ENCODE data around the gene RMI2. TPM values are rescaled to one million over a fixed set of nuclear protein-coding genes. Genes with fewer than 3 reads are reported as not detected.
"Not testable (repeated sequence)": the region's sequence is repeated elsewhere in the genome, so short reads cannot be mapped to it uniquely, and the experiment has no call there.

The RMI2 gene
- total RNA-seq, 1 donor from 2014 or later: 5.6 TPM

GRCh38 chr16:11298143-11298900, 46.9 kb upstream of the RMI2 start:
- H3K36me3 ChIP-seq (ENCODE audit: control insufficient read depth, insufficient read depth, low read length): no peaks in the 10 kb centered on the region
- H3K27me3 ChIP-seq (ENCODE audit: control insufficient read depth, insufficient read depth, low read length): no peaks in the 10 kb centered on the region
- no peak for DNase-seq (ENCODE audit: low read depth)
- no peak overlapping the region for H3K4me3 ChIP-seq (ENCODE audit: low read depth, low read length)
- TF ChIP-seq, protein P1, sequence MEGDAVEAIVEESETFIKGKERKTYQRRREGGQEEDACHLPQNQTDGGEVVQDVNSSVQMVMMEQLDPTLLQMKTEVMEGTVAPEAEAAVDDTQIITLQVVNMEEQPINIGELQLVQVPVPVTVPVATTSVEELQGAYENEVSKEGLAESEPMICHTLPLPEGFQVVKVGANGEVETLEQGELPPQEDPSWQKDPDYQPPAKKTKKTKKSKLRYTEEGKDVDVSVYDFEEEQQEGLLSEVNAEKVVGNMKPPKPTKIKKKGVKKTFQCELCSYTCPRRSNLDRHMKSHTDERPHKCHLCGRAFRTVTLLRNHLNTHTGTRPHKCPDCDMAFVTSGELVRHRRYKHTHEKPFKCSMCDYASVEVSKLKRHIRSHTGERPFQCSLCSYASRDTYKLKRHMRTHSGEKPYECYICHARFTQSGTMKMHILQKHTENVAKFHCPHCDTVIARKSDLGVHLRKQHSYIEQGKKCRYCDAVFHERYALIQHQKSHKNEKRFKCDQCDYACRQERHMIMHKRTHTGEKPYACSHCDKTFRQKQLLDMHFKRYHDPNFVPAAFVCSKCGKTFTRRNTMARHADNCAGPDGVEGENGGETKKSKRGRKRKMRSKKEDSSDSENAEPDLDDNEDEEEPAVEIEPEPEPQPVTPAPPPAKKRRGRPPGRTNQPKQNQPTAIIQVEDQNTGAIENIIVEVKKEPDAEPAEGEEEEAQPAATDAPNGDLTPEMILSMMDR (IDR thresholded peaks at IDR 0.05; ENCODE audit: insufficient read depth, low read length, poor library complexity, severe bottlenecking): no peak

DNA sequence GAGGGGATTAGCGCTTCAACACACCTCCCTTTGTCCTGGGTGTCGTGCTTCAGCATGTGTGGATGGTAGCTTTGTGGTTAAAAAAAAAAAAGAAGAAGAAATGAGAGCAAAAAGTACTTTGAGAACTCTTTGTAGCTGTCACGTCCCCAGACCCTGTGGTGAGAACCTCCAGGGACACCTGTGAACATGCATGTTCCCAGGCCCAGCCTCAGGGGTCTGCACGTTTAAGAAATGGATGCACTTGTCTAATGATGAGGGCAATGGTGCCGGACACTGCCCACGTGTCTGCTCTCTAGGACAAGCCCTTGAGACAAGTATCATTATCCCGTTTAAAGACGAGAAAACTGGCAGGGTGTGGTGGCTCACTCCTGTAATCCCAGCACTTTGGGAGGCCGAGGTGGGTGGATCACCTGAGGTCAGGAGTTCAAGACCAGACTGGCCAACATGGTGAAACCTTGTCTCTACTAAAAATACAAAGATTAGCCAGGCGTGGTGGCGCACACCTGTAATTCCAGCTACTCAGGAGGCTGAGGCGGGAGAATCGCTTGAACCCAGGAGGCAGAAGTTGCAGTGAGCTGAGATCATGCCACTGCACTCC, 46.2 kb upstream of the RMI2 start:
- H3K36me3 ChIP-seq (ENCODE audit: control insufficient read depth, insufficient read depth, low read length); H3K27me3 ChIP-seq (ENCODE audit: control insufficient read depth, insufficient read depth, low read length); DNase-seq (ENCODE audit: low read depth); H3K4me3 ChIP-seq (ENCODE audit: low read depth, low read length): not testable (repeated sequence)

DNA sequence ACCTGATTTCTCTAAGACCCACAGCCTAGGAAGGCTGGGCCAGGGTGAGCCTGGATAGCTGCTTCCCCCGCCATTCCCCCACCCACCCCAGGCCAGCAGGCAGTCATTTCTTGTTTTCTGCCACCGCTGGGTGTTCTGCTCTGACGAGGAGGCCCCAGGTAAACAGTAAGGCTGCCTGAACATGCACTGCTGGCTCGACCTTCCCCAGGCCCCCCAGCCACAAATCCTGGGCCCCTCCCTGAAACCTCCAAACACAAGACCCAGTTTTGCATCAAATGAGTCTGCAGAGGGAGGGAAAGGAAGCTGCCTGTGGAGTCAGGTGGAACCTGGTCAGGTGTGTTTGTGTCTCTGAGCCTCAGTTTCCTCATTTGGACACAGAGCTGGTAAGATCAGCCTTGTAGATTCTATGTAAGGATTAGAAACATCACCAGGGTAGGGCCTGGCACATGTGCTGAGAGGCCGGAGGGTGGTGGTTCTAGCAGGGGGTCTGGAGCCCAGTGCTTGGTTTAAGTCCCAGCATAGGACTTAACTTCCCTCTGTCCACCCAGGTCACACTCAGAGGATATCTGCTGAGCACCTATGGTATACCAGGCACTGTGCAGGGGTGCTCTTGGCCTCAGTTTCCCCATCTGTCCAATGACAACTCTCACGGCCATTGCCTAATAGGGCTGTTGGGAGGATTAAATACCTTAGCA, 45.2 kb upstream of the RMI2 start:
- Histone ChIP-seq H3K36me3 (ENCODE audit: control insufficient read depth, insufficient read depth, low read length) (no peaks in the 10 kb centered on the region), H3K4me3 (ENCODE audit: low read depth, low read length) (no peak overlapping the region), H3K27me3 (ENCODE audit: control insufficient read depth, insufficient read depth, low read length) (no peaks in the 10 kb centered on the region)
- no peak for DNase-seq (ENCODE audit: low read depth)
- TF ChIP-seq, protein P1 (IDR thresholded peaks at IDR 0.05; ENCODE audit: insufficient read depth, low read length, poor library complexity, severe bottlenecking): no peak

GRCh38 chr16:11300560-11300892, 44.7 kb upstream of the RMI2 start:
- Histone ChIP-seq H3K36me3 (ENCODE audit: control insufficient read depth, insufficient read depth, low read length) (no peaks in the 10 kb centered on the region), H3K4me3 (ENCODE audit: low read depth, low read length) (no peak overlapping the region), H3K27me3 (ENCODE audit: control insufficient read depth, insufficient read depth, low read length) (no peaks in the 10 kb centered on the region)
- DNase-seq (ENCODE audit: low read depth): no peak
- TF ChIP-seq, protein P1 (IDR thresholded peaks at IDR 0.05; ENCODE audit: insufficient read depth, low read length, poor library complexity, severe bottlenecking): no peak

DNA sequence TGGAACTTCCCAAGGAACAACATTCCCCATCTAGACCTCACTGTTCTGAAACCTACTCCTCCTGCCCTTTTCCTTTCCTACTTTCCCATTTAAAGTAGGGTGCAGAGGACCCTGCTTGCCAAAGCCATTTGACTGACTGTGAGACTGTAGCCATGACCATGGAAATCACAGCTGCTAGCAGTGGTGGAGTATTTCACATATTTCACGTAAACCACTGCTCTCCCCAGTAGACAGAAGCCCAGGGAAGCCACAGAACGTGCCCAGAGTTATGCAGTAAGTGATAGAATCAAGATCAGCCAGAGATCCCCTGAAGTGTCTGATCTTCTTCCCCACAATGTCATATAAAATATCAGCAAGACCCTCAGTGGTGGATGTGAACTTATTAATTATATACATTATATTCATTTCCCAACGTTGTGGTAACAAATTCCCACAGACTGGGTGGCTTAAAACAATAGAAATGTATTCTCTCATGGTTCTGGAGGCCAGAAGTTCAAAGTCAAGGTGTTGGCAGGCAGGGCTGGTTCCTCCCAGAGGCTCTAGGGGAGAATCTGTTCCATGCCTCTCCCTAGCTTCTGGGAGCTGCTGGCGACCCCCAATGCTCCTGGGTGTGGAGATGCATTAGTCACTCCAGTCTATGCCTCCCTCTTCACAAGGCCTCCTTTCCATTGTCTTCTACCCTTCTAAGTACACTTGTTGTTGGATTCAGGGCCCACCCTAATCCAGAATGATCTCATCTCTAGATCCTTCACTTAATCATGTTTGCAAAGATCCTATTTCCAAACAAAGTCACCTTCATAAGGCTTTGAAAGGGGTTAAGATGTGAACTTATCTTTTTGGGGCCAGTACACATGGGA, 43.4 kb upstream of the RMI2 start:
- H3K4me3 ChIP-seq (ENCODE audit: low read depth, low read length): no peak overlapping the region
- TF ChIP-seq, protein P1 (IDR thresholded peaks at IDR 0.05; ENCODE audit: insufficient read depth, low read length, poor library complexity, severe bottlenecking): no peak
- no peaks in the 10 kb centered on the region for H3K27me3 ChIP-seq (ENCODE audit: control insufficient read depth, insufficient read depth, low read length)
- no peaks in the 10 kb centered on the region for H3K36me3 ChIP-seq (ENCODE audit: control insufficient read depth, insufficient read depth, low read length)
- no peak for DNase-seq (ENCODE audit: low read depth)

GRCh38 chr16:11302977-11303376, 42.3 kb upstream of the RMI2 start:
- H3K27me3 ChIP-seq (ENCODE audit: control insufficient read depth, insufficient read depth, low read length): no peaks in the 10 kb centered on the region
- H3K36me3 ChIP-seq (ENCODE audit: control insufficient read depth, insufficient read depth, low read length): no peaks in the 10 kb centered on the region
- H3K4me3 ChIP-seq (ENCODE audit: low read depth, low read length): no peak overlapping the region
- TF ChIP-seq, protein P1 (IDR thresholded peaks at IDR 0.05; ENCODE audit: insufficient read depth, low read length, poor library complexity, severe bottlenecking): no peak
- no peak for DNase-seq (ENCODE audit: low read depth)

All from kidney epithelial cell (primary cell).